Skeletal muscle satellite cell (primary cell): ENCODE data around the gene EDNRB.

ENCODE experiments used
- H3K27me3 ChIP-seq: 2 replicates; pipeline ENCODE4 v1.7.0; 2013; ENCODE audit warnings: low read length; ENCODE audit not compliant: control insufficient read depth, insufficient read depth
- H3K36me3 ChIP-seq: 2 replicates; pipeline ENCODE4 v1.7.0; 2013; ENCODE audit warnings: mild to moderate bottlenecking, control low read depth, low read length; ENCODE audit not compliant: insufficient read depth
- H3K4me1 ChIP-seq: 2 replicates; pipeline ENCODE4 v1.7.0; 2013; ENCODE audit warnings: low read length; ENCODE audit not compliant: control insufficient read depth, insufficient read depth
- H3K4me2 ChIP-seq: 2 replicates; pipeline ENCODE4 v1.7.0; 2013; ENCODE audit warnings: mild to moderate bottlenecking, low read length
- H3K4me3 ChIP-seq: 2 replicates; pipeline ENCODE4 v1.7.0; 2013; ENCODE audit warnings: low read length
- H3K9ac ChIP-seq: 2 replicates; pipeline ENCODE4 v1.7.0; 2013; ENCODE audit warnings: mild to moderate bottlenecking, low read depth, low read length, moderate library complexity
- H3K9me3 ChIP-seq: replicated peaks from 2 replicates; pipeline ENCODE4 v1.7.0; 2013; ENCODE audit warnings: mild to moderate bottlenecking, control low read depth, low read length

EDNRB gene

GRCh38 chr13:77916488-77916887 is 2.1 kb downstream of the EDNRB start:
- H3K4me3 ChIP-seq = no peak overlapping the region
- peaks cover 7% of the 10 kb centered on the region for H3K27me3 ChIP-seq
- no peaks in the 10 kb centered on the region for H3K9me3 ChIP-seq
- H3K36me3 ChIP-seq = no peaks in the 10 kb centered on the region
- no peak overlapping the region for H3K4me2 ChIP-seq
- no peak overlapping the region for H3K9ac ChIP-seq
- peaks cover 14% of the 10 kb centered on the region for H3K4me1 ChIP-seq

GRCh38 chr13:77915686-77916085 is 2.9 kb downstream of the EDNRB start:
- Histone ChIP-seq H3K4me2 (no peak overlapping the region), H3K4me1 (peaks cover 14% of the 10 kb centered on the region), H3K9me3 (no peaks in the 10 kb centered on the region), H3K27me3 (peaks cover 7% of the 10 kb centered on the region), H3K4me3 (no peak overlapping the region), H3K36me3 (no peaks in the 10 kb centered on the region), H3K9ac (no peak overlapping the region)

- Histone ChIP-seq H3K4me3 (no peak overlapping the region), H3K9me3 (no peaks in the 10 kb centered on the region), H3K27me3 (peaks cover 1% of the 10 kb centered on the region), H3K36me3 (no peaks in the 10 kb centered on the region), H3K9ac (no peak overlapping the region), H3K4me2 (no peak overlapping the region), H3K4me1 (peaks cover 2% of the 10 kb centered on the region)
Observed at GRCh38 chr13:77913003-77913402, 5.6 kb downstream of the EDNRB start.

DNA sequence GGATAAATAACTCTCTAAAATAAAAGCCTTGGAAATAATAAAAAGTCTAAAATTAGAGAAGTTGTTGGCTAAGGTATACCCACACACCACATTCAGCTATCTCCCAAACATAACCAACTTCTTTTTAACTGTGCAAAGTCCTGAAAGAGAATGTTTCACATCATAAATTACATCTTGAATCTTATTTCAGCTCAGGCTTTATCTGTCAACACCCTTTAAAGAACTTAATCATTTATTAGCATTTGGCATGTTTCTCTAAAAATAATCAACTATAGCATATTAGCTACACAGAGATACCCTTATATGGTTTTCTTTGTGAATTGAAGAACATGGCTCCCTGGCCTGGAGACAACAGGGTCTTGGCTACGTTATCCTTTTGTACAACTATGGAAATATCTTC is 6.9 kb downstream of the EDNRB start:
- Histone ChIP-seq H3K27me3 (no peaks in the 10 kb centered on the region), H3K4me2 (no peak overlapping the region), H3K4me3 (no peak overlapping the region), H3K36me3 (no peaks in the 10 kb centered on the region), H3K9me3 (no peaks in the 10 kb centered on the region), H3K9ac (no peak overlapping the region), H3K4me1 (no peaks in the 10 kb centered on the region)

GRCh38 chr13:77909827-77910226 is 8.8 kb downstream of the EDNRB start:
- Histone ChIP-seq H3K36me3 (no peaks in the 10 kb centered on the region), H3K9me3 (no peaks in the 10 kb centered on the region), H3K27me3 (no peaks in the 10 kb centered on the region), H3K4me1 (no peaks in the 10 kb centered on the region), H3K9ac (no peak overlapping the region), H3K4me2 (no peak overlapping the region), H3K4me3 (no peak overlapping the region)

- no peaks in the 10 kb centered on the region for H3K36me3 ChIP-seq
Observed at GRCh38 chr13:77908531-77908930, 10.1 kb downstream of the EDNRB start.

DNA sequence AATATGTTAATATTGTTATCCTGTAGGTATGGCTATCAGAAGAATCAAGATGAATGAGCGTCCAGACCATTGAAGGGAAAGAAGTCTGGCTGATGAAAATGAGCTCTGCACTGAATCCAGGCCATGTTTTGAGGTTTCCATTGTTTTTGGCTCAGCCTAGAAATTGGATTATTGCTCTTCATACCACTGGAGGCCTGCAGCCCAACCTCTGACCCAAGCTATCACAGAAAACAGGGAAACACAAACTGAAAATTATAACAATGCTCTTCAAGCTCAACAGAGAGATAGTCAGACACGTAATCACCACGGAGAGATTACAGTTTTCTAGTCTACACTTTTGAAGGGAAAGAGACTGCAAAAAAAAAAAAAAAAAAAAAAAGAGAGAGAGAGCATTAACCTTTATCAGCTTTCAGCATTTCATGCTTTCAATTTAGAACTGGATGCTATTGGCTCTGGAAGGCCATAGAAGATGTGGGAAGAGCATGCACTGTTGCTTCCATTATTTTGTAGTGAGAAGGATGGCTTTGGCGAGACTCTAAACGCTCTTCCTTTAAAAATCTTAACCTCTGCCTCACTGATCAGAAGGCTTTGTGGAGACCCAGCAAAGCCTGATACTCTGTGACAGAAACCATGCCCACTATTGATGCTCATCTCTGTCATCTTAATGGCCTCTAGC is 10.8 kb downstream of the EDNRB start:
- no peak overlapping the region for H3K4me2 ChIP-seq
- no peak overlapping the region for H3K4me3 ChIP-seq
- no peaks in the 10 kb centered on the region for H3K9me3 ChIP-seq
- no peaks in the 10 kb centered on the region for H3K36me3 ChIP-seq
- H3K4me1 ChIP-seq = no peaks in the 10 kb centered on the region
- H3K27me3 ChIP-seq = no peaks in the 10 kb centered on the region
- no peak overlapping the region for H3K9ac ChIP-seq

More at GRCh38 chr13:77908531-77908930, 10.1 kb downstream of the EDNRB start:
- no peaks in the 10 kb centered on the region for H3K4me1 ChIP-seq
- H3K9me3 ChIP-seq = no peaks in the 10 kb centered on the region
- H3K9ac ChIP-seq = no peak overlapping the region
- H3K4me3 ChIP-seq = no peak overlapping the region
- H3K27me3 ChIP-seq = no peaks in the 10 kb centered on the region
- H3K4me2 ChIP-seq = no peak overlapping the region

DNA sequence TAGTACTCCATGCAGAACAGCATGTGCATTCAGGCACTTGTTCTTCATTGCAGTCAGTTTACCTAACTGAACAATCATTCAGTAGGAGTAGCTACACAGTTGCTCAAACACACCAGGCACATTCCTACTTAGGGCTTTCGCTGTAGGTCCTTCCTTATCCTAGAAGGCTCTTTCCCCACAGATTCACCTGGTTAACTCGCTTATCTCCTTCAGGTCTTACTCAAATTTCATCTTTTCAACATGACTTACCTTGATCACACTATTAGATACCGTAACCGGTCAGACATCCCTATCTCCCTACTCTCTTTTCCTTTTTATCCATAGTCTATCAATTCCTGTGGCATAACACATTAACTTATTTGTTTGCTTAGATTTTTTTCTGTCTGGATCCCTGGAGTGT is 14.6 kb downstream of the EDNRB start:
- H3K4me2 ChIP-seq = no peak overlapping the region
- H3K4me1 ChIP-seq = no peaks in the 10 kb centered on the region
- no peak overlapping the region for H3K4me3 ChIP-seq
- no peaks in the 10 kb centered on the region for H3K27me3 ChIP-seq
- no peaks in the 10 kb centered on the region for H3K36me3 ChIP-seq
- no peak overlapping the region for H3K9ac ChIP-seq
- no peaks in the 10 kb centered on the region for H3K9me3 ChIP-seq

DNA sequence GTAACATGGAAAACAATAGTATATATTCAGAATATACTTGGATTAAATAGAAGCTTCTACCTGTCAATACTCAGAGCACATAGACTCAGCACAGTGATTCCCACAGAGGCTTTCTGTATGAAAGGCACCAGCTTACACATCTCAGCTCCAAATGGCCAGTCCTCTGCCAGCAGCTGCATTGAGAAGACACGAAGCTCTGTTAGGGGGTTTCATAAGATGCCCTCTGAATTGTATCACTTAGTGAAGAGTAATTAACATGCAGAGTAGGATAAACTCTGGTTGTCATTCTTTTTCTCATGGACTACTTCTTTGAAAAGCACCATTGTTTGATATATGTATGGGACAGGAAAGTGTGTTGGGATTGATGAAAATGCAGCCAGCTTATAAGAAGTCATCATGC is 15.2 kb downstream of the EDNRB start:
- Histone ChIP-seq H3K9me3 (no peaks in the 10 kb centered on the region), H3K4me1 (peaks cover 1% of the 10 kb centered on the region), H3K4me2 (no peak overlapping the region), H3K4me3 (no peak overlapping the region), H3K27me3 (no peaks in the 10 kb centered on the region), H3K9ac (no peak overlapping the region), H3K36me3 (no peaks in the 10 kb centered on the region)

DNA sequence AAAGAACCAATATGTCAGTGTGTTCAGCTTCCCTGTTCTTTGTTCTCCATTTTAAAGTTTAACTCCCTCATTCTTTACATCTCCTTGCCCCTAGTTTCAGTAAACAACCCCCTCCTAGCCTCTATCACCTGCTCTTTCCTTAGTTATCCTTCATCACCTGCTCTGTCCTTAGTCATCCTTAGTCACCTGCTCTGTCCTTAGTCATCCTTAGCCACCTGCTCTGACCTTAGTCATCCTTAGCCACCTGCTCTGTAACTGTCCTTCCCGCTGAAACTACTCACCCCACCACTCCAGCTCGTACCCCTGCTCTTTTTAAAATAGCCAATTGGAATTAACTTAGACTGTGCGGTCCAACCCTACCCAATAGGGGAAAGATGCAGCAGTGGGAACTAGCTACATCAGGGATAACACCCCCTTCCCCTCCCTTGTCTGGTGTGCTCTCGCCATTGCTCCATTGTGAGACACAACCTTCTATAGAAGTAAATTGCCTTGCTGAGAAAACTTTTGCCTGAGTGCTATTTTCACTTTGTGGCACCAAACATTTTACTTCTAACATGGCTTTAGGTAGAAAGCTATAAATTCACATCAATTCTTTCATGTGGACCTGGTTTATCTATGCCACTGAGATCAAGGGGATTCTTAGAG is 16.2 kb downstream of the EDNRB start:
- Histone ChIP-seq H3K36me3 (no peaks in the 10 kb centered on the region), H3K4me2 (no peak overlapping the region), H3K27me3 (no peaks in the 10 kb centered on the region), H3K4me3 (no peak overlapping the region), H3K4me1 (peaks cover 11% of the 10 kb centered on the region), H3K9me3 (no peaks in the 10 kb centered on the region), H3K9ac (no peak overlapping the region)

GRCh38 chr13:77898097-77898496 is 20.5 kb downstream of the EDNRB start:
- peak overlapping the region; percentile 62 for H3K9ac ChIP-seq
- H3K4me3 ChIP-seq = peak overlapping the region; percentile 26
- H3K9me3 ChIP-seq = no peaks in the 10 kb centered on the region
- no peaks in the 10 kb centered on the region for H3K27me3 ChIP-seq
- peaks cover 20% of the 10 kb centered on the region for H3K4me1 ChIP-seq
- H3K36me3 ChIP-seq = no peaks in the 10 kb centered on the region
- H3K4me2 ChIP-seq = peak overlapping the region; percentile 74

GRCh38 chr13:77896977-77897376 is 21.7 kb downstream of the EDNRB start:
- Histone ChIP-seq H3K9me3 (no peaks in the 10 kb centered on the region), H3K9ac (peak overlapping the region; percentile 62), H3K4me1 (peaks cover 20% of the 10 kb centered on the region), H3K36me3 (no peaks in the 10 kb centered on the region), H3K27me3 (no peaks in the 10 kb centered on the region), H3K4me2 (peak overlapping the region; percentile 74), H3K4me3 (no peak overlapping the region)
